ENCODE measurements around the gene ZNF521. TPM values are rescaled to one million over a fixed set of nuclear protein-coding genes. Genes with fewer than 3 reads are reported as not detected.
"Not testable (repeated sequence)": the region's sequence is repeated elsewhere in the genome, so short reads cannot be mapped to it uniquely, and the experiment has no call there.

Gene ZNF521
- total RNA-seq, 1 experiment from 2014 or later: not detected

DNA sequence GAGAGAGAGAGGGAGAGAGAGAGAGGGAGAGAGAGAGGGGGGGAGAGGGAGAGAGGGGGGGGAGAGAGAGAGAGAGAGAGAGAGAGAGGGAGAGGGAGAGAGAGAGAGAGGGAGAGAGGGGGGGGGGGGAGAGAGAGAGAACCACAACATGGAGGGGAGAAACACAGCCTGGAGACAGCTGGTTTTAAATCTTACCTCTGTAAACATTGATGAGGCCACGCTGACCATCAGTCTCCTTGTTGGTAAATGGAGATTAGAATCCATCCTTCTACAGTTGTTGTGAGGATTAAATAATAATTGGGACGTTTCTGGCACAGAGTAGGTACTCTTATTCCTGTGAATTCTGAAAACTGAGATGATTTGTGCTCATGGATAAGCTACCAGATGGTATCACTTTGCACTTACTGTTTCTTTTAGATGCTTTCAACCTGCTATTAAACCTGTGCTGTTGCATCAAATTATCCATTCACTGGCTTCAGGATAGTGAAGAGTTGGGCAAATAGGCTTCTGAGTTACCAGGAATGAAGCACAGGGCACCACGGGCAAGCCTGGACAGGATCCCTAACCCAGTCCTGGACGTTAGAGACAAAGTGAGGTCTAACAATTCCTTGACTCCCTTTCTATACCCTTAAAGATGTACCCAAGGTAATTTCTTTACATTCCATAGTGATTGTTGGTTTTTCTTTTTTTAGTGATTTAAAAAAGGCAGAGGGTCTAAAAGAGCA is 318.1 kb downstream of the ZNF521 start:
- Histone ChIP-seq H3K27me3 (ENCODE audit: insufficient read depth, low read depth) (no peaks in the 10 kb centered on the region), H3K9me2 (ENCODE audit: insufficient read depth) (no peaks in the 10 kb centered on the region), H3F3A (ENCODE audit: insufficient read depth, low read depth) (no peaks in the 10 kb centered on the region), H3K9me3 (ENCODE audit: insufficient read depth, low read depth) (no peaks in the 10 kb centered on the region), H3K27ac (no peak overlapping the region), H3K4me1 (replicated peaks; ENCODE audit: insufficient read depth) (no peaks in the 10 kb centered on the region), H3K36me3 (ENCODE audit: low read depth) (no peaks in the 10 kb centered on the region), H3K79me2 (ENCODE audit: low read depth) (no peaks in the 10 kb centered on the region), H2AFZ (no peak overlapping the region), H4K20me1 (ENCODE audit: insufficient read depth) (no peaks in the 10 kb centered on the region), H3K4me2 (no peak overlapping the region), H3K4me3 (no peak overlapping the region)
- CTCF ChIA-PET: no interaction called here
- intact Hi-C loops (cut with micrococcal nuclease; ENCODE audit: unreplicated experiment): no loop called here
- POLR2A ChIA-PET (ENCODE audit: unreplicated experiment): no interaction called here
- BruUV-seq (replicated peaks): no TSS peak
- no peak for TF ChIP-seq EZH2 (IDR thresholded peaks at IDR 0.05; ENCODE audit: low read depth)
- TF ChIP-seq, protein P1, sequence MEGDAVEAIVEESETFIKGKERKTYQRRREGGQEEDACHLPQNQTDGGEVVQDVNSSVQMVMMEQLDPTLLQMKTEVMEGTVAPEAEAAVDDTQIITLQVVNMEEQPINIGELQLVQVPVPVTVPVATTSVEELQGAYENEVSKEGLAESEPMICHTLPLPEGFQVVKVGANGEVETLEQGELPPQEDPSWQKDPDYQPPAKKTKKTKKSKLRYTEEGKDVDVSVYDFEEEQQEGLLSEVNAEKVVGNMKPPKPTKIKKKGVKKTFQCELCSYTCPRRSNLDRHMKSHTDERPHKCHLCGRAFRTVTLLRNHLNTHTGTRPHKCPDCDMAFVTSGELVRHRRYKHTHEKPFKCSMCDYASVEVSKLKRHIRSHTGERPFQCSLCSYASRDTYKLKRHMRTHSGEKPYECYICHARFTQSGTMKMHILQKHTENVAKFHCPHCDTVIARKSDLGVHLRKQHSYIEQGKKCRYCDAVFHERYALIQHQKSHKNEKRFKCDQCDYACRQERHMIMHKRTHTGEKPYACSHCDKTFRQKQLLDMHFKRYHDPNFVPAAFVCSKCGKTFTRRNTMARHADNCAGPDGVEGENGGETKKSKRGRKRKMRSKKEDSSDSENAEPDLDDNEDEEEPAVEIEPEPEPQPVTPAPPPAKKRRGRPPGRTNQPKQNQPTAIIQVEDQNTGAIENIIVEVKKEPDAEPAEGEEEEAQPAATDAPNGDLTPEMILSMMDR (conservative IDR thresholded peaks at IDR 0.05): no peak
- DNase-seq: no peak

DNA sequence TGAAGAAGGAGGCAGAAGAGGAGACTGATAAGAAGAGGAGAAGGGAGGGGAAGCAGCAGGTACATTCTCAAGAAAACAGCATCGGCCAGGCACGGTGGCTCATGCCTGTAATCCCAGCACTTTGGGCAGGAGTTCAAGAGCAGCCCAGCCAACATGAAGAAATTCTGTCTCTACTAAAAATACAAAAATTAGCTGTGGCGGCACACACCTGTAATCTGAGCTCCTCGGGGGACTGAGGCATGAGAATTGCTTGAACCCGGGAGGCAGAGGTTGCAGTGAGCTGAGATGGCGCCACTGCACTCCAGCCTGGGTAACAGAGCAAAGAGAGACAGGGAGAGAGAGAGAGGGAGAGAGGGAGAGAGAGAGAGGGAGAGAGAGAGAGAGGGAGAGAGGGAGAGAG is 318.8 kb downstream of the ZNF521 start:
- H3K27me3 ChIP-seq (ENCODE audit: insufficient read depth, low read depth); CTCF ChIA-PET; H4K20me1 ChIP-seq (ENCODE audit: insufficient read depth); H3K36me3 ChIP-seq (ENCODE audit: low read depth); BruUV-seq (replicated peaks); H3K4me1 ChIP-seq (replicated peaks; ENCODE audit: insufficient read depth); H3K79me2 ChIP-seq (ENCODE audit: low read depth); H3F3A ChIP-seq (ENCODE audit: insufficient read depth, low read depth); intact Hi-C loops (cut with micrococcal nuclease; ENCODE audit: unreplicated experiment); H3K9me2 ChIP-seq (ENCODE audit: insufficient read depth); H3K27ac ChIP-seq; H3K9me3 ChIP-seq (ENCODE audit: insufficient read depth, low read depth); H3K4me3 ChIP-seq; POLR2A ChIA-PET (ENCODE audit: unreplicated experiment); H2AFZ ChIP-seq; DNase-seq; H3K4me2 ChIP-seq: not testable (repeated sequence)

DNA sequence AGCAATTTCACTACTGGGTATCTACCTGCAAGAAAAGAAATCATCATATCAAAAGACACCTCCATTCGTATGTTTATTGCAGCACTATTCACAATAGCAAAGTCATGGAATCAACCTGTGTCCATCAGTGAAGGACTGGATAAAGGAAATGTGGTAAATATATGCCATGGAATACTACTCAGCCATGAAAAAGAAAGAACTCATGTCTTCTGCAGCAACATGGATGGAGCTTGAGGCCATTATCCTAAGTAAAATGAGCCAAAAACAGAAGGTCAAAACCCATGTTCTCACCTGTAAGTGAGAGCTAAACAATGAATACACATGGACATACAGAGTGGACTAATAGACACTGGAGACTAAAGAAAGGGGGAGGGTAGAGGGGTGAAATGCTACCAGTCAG is 322.2 kb downstream of the ZNF521 start:
- Histone ChIP-seq H3K27me3 (ENCODE audit: insufficient read depth, low read depth) (no peaks in the 10 kb centered on the region), H3K36me3 (ENCODE audit: low read depth) (no peaks in the 10 kb centered on the region), H3K9me2 (ENCODE audit: insufficient read depth) (no peaks in the 10 kb centered on the region), H3K4me1 (replicated peaks; ENCODE audit: insufficient read depth) (no peaks in the 10 kb centered on the region), H4K20me1 (ENCODE audit: insufficient read depth) (no peaks in the 10 kb centered on the region), H3K4me3 (no peak overlapping the region), H3K9me3 (ENCODE audit: insufficient read depth, low read depth) (no peaks in the 10 kb centered on the region), H2AFZ (no peak overlapping the region), H3K27ac (no peak overlapping the region), H3K79me2 (ENCODE audit: low read depth) (no peaks in the 10 kb centered on the region), H3F3A (ENCODE audit: insufficient read depth, low read depth) (no peaks in the 10 kb centered on the region), H3K4me2 (no peak overlapping the region)
- TF ChIP-seq, protein P1 (conservative IDR thresholded peaks at IDR 0.05): no peak
- TF ChIP-seq EZH2 (IDR thresholded peaks at IDR 0.05; ENCODE audit: low read depth): no peak
- intact Hi-C loops (cut with micrococcal nuclease; ENCODE audit: unreplicated experiment): no loop called here
- CTCF ChIA-PET: no interaction called here
- no TSS peak for BruUV-seq (replicated peaks)
- DNase-seq: no peak
- POLR2A ChIA-PET (ENCODE audit: unreplicated experiment): no interaction called here

DNA sequence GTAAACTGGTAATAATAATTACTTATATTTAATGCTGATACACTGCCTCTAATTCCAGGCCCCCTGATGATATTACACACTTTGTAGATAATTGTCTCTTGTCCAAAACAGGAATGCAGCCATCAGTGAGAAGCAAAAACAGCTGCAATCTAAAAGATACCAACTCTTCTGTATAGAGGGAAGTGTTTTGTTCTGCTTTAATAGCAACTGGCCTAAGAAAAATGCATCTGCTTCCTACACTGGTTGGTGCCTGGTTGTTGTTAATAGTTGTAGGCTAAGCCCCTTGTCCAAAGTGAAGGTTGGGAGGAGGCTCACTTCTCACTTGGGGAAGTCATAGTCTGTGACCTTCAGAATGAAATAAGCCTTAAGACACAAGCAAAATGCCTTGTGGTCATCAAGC is 332.0 kb downstream of the ZNF521 start:
- Histone ChIP-seq H3K27ac (no peak overlapping the region), H3K9me2 (ENCODE audit: insufficient read depth) (no peaks in the 10 kb centered on the region), H3K9me3 (ENCODE audit: insufficient read depth, low read depth) (no peaks in the 10 kb centered on the region), H2AFZ (no peak overlapping the region), H3K36me3 (ENCODE audit: low read depth) (no peaks in the 10 kb centered on the region), H3K4me3 (no peak overlapping the region), H3K4me2 (no peak overlapping the region), H4K20me1 (ENCODE audit: insufficient read depth) (no peaks in the 10 kb centered on the region), H3K4me1 (replicated peaks; ENCODE audit: insufficient read depth) (no peaks in the 10 kb centered on the region), H3F3A (ENCODE audit: insufficient read depth, low read depth) (no peaks in the 10 kb centered on the region), H3K79me2 (ENCODE audit: low read depth) (no peaks in the 10 kb centered on the region), H3K27me3 (ENCODE audit: insufficient read depth, low read depth) (no peaks in the 10 kb centered on the region)
- DNase-seq: no peak
- intact Hi-C loops (cut with micrococcal nuclease; ENCODE audit: unreplicated experiment): no loop called here
- POLR2A ChIA-PET (ENCODE audit: unreplicated experiment): no interaction called here
- no TSS peak for BruUV-seq (replicated peaks)
- CTCF ChIA-PET: no interaction called here
- TF ChIP-seq, protein P1 (conservative IDR thresholded peaks at IDR 0.05): no peak
- no peak for TF ChIP-seq EZH2 (IDR thresholded peaks at IDR 0.05; ENCODE audit: low read depth)

Data from PC-9 (cell line).